Measurements from ENCODE around the gene RRP1B.

RRP1B gene

DNA sequence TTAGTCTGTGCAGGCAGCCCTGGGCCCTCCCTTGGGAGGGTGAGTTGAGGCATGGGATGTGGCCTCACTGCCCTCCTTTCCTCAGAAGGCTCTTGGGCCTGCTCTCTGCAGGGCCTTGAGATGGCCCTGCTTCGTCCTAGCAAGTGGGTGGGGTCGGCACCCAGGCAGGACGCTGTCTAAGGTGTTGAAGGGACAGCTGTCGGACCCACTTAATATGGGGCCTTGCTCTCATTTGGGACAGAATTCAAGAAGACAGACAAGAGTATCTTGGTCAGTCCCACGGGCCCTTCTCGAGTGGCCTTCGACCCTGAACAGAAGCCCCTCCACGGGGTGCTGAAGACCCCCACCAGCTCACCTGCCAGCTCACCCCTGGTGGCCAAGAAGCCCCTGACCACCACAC, 33.6 kb downstream of the RRP1B start:
- Histone ChIP-seq H3K27me3 (ENCODE audit: insufficient read depth, low read length, poor library complexity) (no peaks in the 10 kb centered on the region), H4K20me1 (ENCODE audit: insufficient read depth, low read length) (no peaks in the 10 kb centered on the region; the same call in none of the 2 replicates), H3K36me3 (ENCODE audit: insufficient read depth, low read length) (peaks cover 84% of the 10 kb centered on the region), H3K4me2 (ENCODE audit: insufficient read depth, low read length) (no peak overlapping the region), H3K9ac (ENCODE audit: low read depth, low read length) (no peak overlapping the region), H3K9me3 (ENCODE audit: insufficient read depth, low read length, severe bottlenecking) (no peaks in the 10 kb centered on the region), H3K79me2 (ENCODE audit: insufficient read depth, low read length) (no peaks in the 10 kb centered on the region), H2AFZ (ENCODE audit: low read depth, low read length) (no peak overlapping the region), H3K27ac (ENCODE audit: low read length) (no peak overlapping the region), H3K4me1 (ENCODE audit: insufficient read depth, low read length) (no peaks in the 10 kb centered on the region), H3K4me3 (ENCODE audit: low read depth in 1 of 2, low read length in 2 of 2) (no peak overlapping the region)
- DNase-seq = no peak
- TF ChIP-seq, protein P1, sequence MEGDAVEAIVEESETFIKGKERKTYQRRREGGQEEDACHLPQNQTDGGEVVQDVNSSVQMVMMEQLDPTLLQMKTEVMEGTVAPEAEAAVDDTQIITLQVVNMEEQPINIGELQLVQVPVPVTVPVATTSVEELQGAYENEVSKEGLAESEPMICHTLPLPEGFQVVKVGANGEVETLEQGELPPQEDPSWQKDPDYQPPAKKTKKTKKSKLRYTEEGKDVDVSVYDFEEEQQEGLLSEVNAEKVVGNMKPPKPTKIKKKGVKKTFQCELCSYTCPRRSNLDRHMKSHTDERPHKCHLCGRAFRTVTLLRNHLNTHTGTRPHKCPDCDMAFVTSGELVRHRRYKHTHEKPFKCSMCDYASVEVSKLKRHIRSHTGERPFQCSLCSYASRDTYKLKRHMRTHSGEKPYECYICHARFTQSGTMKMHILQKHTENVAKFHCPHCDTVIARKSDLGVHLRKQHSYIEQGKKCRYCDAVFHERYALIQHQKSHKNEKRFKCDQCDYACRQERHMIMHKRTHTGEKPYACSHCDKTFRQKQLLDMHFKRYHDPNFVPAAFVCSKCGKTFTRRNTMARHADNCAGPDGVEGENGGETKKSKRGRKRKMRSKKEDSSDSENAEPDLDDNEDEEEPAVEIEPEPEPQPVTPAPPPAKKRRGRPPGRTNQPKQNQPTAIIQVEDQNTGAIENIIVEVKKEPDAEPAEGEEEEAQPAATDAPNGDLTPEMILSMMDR (IDR thresholded peaks at IDR 0.05; ENCODE audit: borderline replicate concordance, extremely low read depth, low read length, poor library complexity, severe bottlenecking) = no peak
- TF ChIP-seq EZH2 (IDR thresholded peaks at IDR 0.05; ENCODE audit: borderline replicate concordance, low read depth, low read length, severe bottlenecking) = no peak
- no peak for ATAC-seq (ENCODE audit: insufficient read depth, low read depth)

DNA sequence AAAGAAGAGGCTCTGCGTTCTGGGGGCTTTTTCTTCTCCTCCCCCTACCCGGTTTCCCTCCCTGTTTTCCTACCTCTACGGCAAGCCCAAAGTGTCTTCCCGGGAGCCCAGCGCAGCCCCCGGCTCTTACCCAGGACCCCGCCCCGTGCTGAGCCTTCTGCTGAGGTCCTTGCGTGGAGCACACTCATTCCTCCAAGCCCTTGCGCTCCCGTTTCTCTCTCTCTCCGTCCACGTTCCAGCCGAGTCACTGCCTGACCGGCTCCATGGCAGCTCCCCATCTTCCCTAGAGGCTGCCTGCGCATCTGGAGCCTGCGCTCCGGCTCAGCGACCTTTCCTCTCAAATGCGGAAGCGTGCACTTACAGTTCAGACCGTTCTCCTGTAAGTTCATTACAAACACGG, 34.6 kb downstream of the RRP1B start:
- no peaks in the 10 kb centered on the region for H3K79me2 ChIP-seq (ENCODE audit: insufficient read depth, low read length)

DNA sequence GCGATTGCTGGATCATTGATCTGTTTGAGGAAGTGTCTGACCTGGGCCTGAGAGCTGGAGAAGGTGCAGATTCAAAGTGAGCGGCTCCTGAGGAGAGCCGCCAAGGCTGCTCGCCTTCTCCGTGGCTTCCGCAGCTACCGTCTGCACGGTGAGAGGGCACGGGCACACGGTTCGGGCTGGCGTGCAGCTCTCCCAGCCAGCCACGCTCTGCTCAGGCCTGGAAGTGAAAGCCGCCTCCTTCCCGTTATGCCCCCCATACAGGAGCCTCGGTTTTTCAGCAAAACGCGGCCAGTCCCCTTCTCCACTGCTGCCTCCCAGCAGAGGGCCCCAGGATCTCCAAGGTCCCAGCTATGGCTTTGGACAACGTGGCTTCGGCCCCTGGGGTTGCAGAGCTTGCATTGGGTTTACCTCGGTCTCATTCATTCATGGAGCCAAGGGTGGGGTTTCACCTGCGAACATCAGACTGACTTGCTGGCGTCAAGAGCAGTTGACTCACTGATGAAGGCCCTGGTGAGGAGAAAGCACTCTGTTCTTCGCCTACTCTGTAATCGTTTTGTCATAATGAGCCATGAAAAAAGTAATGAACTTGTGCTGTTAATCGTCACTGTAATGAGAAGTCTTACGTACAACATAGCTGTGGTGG, 35.2 kb downstream of the RRP1B start:
- no peaks in the 10 kb centered on the region for H3K9me3 ChIP-seq (ENCODE audit: insufficient read depth, low read length, severe bottlenecking)
- no peak for ATAC-seq (ENCODE audit: insufficient read depth, low read depth)
- no peak for DNase-seq
- no peak overlapping the region for H3K4me2 ChIP-seq (ENCODE audit: insufficient read depth, low read length)
- H3K79me2 ChIP-seq (ENCODE audit: insufficient read depth, low read length) = no peaks in the 10 kb centered on the region
- no peaks in the 10 kb centered on the region for H3K27me3 ChIP-seq (ENCODE audit: insufficient read depth, low read length, poor library complexity)
- H3K4me1 ChIP-seq (ENCODE audit: insufficient read depth, low read length) = no peaks in the 10 kb centered on the region
- no peak overlapping the region for H3K27ac ChIP-seq (ENCODE audit: low read length)
- TF ChIP-seq, protein P1 (IDR thresholded peaks at IDR 0.05; ENCODE audit: borderline replicate concordance, extremely low read depth, low read length, poor library complexity, severe bottlenecking) = no peak
- no peak for TF ChIP-seq EZH2 (IDR thresholded peaks at IDR 0.05; ENCODE audit: borderline replicate concordance, low read depth, low read length, severe bottlenecking)
- H3K36me3 ChIP-seq (ENCODE audit: insufficient read depth, low read length) = peaks cover 68% of the 10 kb centered on the region
- no peaks in the 10 kb centered on the region; the same call in none of the 2 replicates for H4K20me1 ChIP-seq (ENCODE audit: insufficient read depth, low read length)
- H3K4me3 ChIP-seq (ENCODE audit: low read depth in 1 of 2, low read length in 2 of 2) = no peak overlapping the region
- H3K9ac ChIP-seq (ENCODE audit: low read depth, low read length) = no peak overlapping the region
- no peak overlapping the region for H2AFZ ChIP-seq (ENCODE audit: low read depth, low read length)

More for the DNA sequence above, 34.6 kb downstream of the RRP1B start:
- H3K4me3 ChIP-seq (ENCODE audit: low read depth in 1 of 2, low read length in 2 of 2) = no peak overlapping the region
- H4K20me1 ChIP-seq (ENCODE audit: insufficient read depth, low read length) = no peaks in the 10 kb centered on the region; the same call in none of the 2 replicates
- no peaks in the 10 kb centered on the region for H3K9me3 ChIP-seq (ENCODE audit: insufficient read depth, low read length, severe bottlenecking)
- ATAC-seq (ENCODE audit: insufficient read depth, low read depth) = no peak
- no peak overlapping the region for H3K4me2 ChIP-seq (ENCODE audit: insufficient read depth, low read length)
- no peak overlapping the region for H3K9ac ChIP-seq (ENCODE audit: low read depth, low read length)
- TF ChIP-seq, protein P1 (IDR thresholded peaks at IDR 0.05; ENCODE audit: borderline replicate concordance, extremely low read depth, low read length, poor library complexity, severe bottlenecking) = no peak
- H3K27me3 ChIP-seq (ENCODE audit: insufficient read depth, low read length, poor library complexity) = no peaks in the 10 kb centered on the region
- H3K36me3 ChIP-seq (ENCODE audit: insufficient read depth, low read length) = peaks cover 74% of the 10 kb centered on the region
- no peak overlapping the region for H3K27ac ChIP-seq (ENCODE audit: low read length)
- DNase-seq = no peak
- H3K4me1 ChIP-seq (ENCODE audit: insufficient read depth, low read length) = no peaks in the 10 kb centered on the region
- no peak overlapping the region for H2AFZ ChIP-seq (ENCODE audit: low read depth, low read length)
